ENCODE data around the gene RCAN2.

DNA sequence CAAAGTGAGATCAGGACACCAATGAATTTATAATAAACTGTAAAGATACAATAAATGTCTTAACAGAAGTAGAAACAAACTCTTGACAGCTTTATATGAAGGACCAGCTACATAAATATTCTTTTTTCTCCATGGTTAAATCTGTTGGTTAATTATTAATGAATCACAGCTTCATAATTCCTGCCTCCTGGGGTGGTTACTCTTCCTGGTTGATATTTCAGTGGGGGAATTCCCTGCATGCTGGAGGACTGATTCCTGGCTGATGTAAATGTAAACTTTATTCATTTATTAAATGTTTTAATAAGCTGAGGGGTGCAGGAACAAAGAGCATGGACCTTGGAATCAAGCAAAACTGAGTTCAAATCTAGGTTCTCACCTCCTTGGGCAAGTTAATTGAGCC lies 16.2 kb upstream of the RCAN2 start:
- TF ChIP-seq, protein P1, sequence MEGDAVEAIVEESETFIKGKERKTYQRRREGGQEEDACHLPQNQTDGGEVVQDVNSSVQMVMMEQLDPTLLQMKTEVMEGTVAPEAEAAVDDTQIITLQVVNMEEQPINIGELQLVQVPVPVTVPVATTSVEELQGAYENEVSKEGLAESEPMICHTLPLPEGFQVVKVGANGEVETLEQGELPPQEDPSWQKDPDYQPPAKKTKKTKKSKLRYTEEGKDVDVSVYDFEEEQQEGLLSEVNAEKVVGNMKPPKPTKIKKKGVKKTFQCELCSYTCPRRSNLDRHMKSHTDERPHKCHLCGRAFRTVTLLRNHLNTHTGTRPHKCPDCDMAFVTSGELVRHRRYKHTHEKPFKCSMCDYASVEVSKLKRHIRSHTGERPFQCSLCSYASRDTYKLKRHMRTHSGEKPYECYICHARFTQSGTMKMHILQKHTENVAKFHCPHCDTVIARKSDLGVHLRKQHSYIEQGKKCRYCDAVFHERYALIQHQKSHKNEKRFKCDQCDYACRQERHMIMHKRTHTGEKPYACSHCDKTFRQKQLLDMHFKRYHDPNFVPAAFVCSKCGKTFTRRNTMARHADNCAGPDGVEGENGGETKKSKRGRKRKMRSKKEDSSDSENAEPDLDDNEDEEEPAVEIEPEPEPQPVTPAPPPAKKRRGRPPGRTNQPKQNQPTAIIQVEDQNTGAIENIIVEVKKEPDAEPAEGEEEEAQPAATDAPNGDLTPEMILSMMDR (IDR thresholded peaks at IDR 0.05) = no peak
- TF ChIP-seq TCF7L2 (IDR thresholded peaks at IDR 0.05; ENCODE audit: low read depth, low read length) = no peak
- no peak for TF ChIP-seq POLR2AphosphoS5 (IDR thresholded peaks at IDR 0.05; ENCODE audit: low read depth, low read length)
- TF ChIP-seq SIN3A (IDR thresholded peaks at IDR 0.05; ENCODE audit: borderline replicate concordance, insufficient read depth, low read depth, low read length) = no peak
- TF ChIP-seq, protein P2, sequence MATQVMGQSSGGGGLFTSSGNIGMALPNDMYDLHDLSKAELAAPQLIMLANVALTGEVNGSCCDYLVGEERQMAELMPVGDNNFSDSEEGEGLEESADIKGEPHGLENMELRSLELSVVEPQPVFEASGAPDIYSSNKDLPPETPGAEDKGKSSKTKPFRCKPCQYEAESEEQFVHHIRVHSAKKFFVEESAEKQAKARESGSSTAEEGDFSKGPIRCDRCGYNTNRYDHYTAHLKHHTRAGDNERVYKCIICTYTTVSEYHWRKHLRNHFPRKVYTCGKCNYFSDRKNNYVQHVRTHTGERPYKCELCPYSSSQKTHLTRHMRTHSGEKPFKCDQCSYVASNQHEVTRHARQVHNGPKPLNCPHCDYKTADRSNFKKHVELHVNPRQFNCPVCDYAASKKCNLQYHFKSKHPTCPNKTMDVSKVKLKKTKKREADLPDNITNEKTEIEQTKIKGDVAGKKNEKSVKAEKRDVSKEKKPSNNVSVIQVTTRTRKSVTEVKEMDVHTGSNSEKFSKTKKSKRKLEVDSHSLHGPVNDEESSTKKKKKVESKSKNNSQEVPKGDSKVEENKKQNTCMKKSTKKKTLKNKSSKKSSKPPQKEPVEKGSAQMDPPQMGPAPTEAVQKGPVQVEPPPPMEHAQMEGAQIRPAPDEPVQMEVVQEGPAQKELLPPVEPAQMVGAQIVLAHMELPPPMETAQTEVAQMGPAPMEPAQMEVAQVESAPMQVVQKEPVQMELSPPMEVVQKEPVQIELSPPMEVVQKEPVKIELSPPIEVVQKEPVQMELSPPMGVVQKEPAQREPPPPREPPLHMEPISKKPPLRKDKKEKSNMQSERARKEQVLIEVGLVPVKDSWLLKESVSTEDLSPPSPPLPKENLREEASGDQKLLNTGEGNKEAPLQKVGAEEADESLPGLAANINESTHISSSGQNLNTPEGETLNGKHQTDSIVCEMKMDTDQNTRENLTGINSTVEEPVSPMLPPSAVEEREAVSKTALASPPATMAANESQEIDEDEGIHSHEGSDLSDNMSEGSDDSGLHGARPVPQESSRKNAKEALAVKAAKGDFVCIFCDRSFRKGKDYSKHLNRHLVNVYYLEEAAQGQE (IDR thresholded peaks at IDR 0.05; ENCODE audit: insufficient read depth in 1 of 2, low read depth in 2 of 2, low read length in 1 of 2) = no peak
